Measurements from ENCODE around the gene CTNNAL1.
"Not testable (repeated sequence)": the region's sequence is repeated elsewhere in the genome, so short reads cannot be mapped to it uniquely, and the experiment has no call there.

Gene CTNNAL1

GRCh38 chr9:108933231-108933717 is 80.0 kb downstream of the CTNNAL1 start:
- Histone ChIP-seq H3K4me1 (ENCODE audit: low read depth, poor library complexity, severe bottlenecking) (peaks cover 20% of the 10 kb centered on the region), H3K9ac (peak overlapping the region; percentile 66), H3K4me2 (peak overlapping the region; percentile 95), H3K79me2 (ENCODE audit: insufficient read depth, low read depth) (peaks cover 35% of the 10 kb centered on the region; the same call in 1 of the 2 replicates), H3K4me3 (IDR thresholded peaks at IDR 0.05; ENCODE audit: insufficient read depth, low read depth, low read length) (no peak overlapping the region), H2AFZ (ENCODE audit: low read depth) (peak overlapping the region; percentile 98), H3K27ac (peak overlapping the region; percentile 68), H4K20me1 (ENCODE audit: insufficient read depth) (no peaks in the 10 kb centered on the region), H3K36me3 (ENCODE audit: insufficient read depth) (0 out of 2 replicates have a peak, but pooled peaks cover 3% of the 10 kb centered on the region), H3K27me3 (ENCODE audit: insufficient read depth, low read depth) (no peaks in the 10 kb centered on the region)
- TF ChIP-seq CTCF (conservative IDR thresholded peaks at IDR 0.05; ENCODE audit: low read depth, low read length), result no peak

GRCh38 chr9:108928386-108928785 is 84.9 kb downstream of the CTNNAL1 start:
- Histone ChIP-seq H3K4me3 (IDR thresholded peaks at IDR 0.05; ENCODE audit: insufficient read depth, low read depth, low read length) (no peak overlapping the region), H3K9ac (no peak overlapping the region), H4K20me1 (ENCODE audit: insufficient read depth) (no peaks in the 10 kb centered on the region), H2AFZ (ENCODE audit: low read depth) (no peak overlapping the region), H3K27ac (no peak overlapping the region), H3K27me3 (ENCODE audit: insufficient read depth, low read depth) (no peaks in the 10 kb centered on the region), H3K79me2 (ENCODE audit: insufficient read depth, low read depth) (peaks cover 24% of the 10 kb centered on the region; the same call in 1 of the 2 replicates), H3K36me3 (ENCODE audit: insufficient read depth) (0 out of 2 replicates have a peak, but pooled peaks cover 3% of the 10 kb centered on the region), H3K4me1 (ENCODE audit: low read depth, poor library complexity, severe bottlenecking) (peaks cover 11% of the 10 kb centered on the region), H3K4me2 (no peak overlapping the region)
- no peak for TF ChIP-seq CTCF (conservative IDR thresholded peaks at IDR 0.05; ENCODE audit: low read depth, low read length)

- TF ChIP-seq CTCF (conservative IDR thresholded peaks at IDR 0.05; ENCODE audit: low read depth, low read length), result no peak
These were observed 88.8 kb downstream of the CTNNAL1 start for GRCh38 chr9:108924466-108924865.

GRCh38 chr9:108921200-108921599 is 92.1 kb downstream of the CTNNAL1 start:
- no peak overlapping the region for H3K4me3 ChIP-seq (IDR thresholded peaks at IDR 0.05; ENCODE audit: insufficient read depth, low read depth, low read length)
- no peak overlapping the region for H3K4me2 ChIP-seq

More at GRCh38 chr9:108924466-108924865, 88.8 kb downstream of the CTNNAL1 start:
- Histone ChIP-seq H3K9ac (no peak overlapping the region), H3K4me1 (ENCODE audit: low read depth, poor library complexity, severe bottlenecking) (no peaks in the 10 kb centered on the region), H3K36me3 (ENCODE audit: insufficient read depth) (peaks cover 9% of the 10 kb centered on the region; the same call in 1 of the 2 replicates), H3K4me3 (IDR thresholded peaks at IDR 0.05; ENCODE audit: insufficient read depth, low read depth, low read length) (no peak overlapping the region), H4K20me1 (ENCODE audit: insufficient read depth) (no peaks in the 10 kb centered on the region), H3K27ac (no peak overlapping the region), H3K27me3 (ENCODE audit: insufficient read depth, low read depth) (no peaks in the 10 kb centered on the region), H3K79me2 (ENCODE audit: insufficient read depth, low read depth) (no peaks in the 10 kb centered on the region), H2AFZ (ENCODE audit: low read depth) (no peak overlapping the region), H3K4me2 (no peak overlapping the region)

GRCh38 chr9:108920401-108920800 is 92.9 kb downstream of the CTNNAL1 start:
- not testable (repeated sequence) for H3K9ac ChIP-seq; H3K4me1 ChIP-seq (ENCODE audit: low read depth, poor library complexity, severe bottlenecking); H4K20me1 ChIP-seq (ENCODE audit: insufficient read depth); H2AFZ ChIP-seq (ENCODE audit: low read depth); H3K36me3 ChIP-seq (ENCODE audit: insufficient read depth); H3K4me3 ChIP-seq (IDR thresholded peaks at IDR 0.05; ENCODE audit: insufficient read depth, low read depth, low read length); H3K79me2 ChIP-seq (ENCODE audit: insufficient read depth, low read depth); H3K27ac ChIP-seq; H3K27me3 ChIP-seq (ENCODE audit: insufficient read depth, low read depth); H3K4me2 ChIP-seq

More at GRCh38 chr9:108921200-108921599, 92.1 kb downstream of the CTNNAL1 start:
- Histone ChIP-seq H3K79me2 (ENCODE audit: insufficient read depth, low read depth) (no peaks in the 10 kb centered on the region), H4K20me1 (ENCODE audit: insufficient read depth) (no peaks in the 10 kb centered on the region), H3K27me3 (ENCODE audit: insufficient read depth, low read depth) (no peaks in the 10 kb centered on the region), H3K4me1 (ENCODE audit: low read depth, poor library complexity, severe bottlenecking) (no peaks in the 10 kb centered on the region), H3K27ac (no peak overlapping the region), H3K9ac (no peak overlapping the region), H2AFZ (ENCODE audit: low read depth) (no peak overlapping the region), H3K36me3 (ENCODE audit: insufficient read depth) (peaks cover 6% of the 10 kb centered on the region; the same call in 1 of the 2 replicates)
- TF ChIP-seq CTCF (conservative IDR thresholded peaks at IDR 0.05; ENCODE audit: low read depth, low read length), result no peak

Measured in KMS-11 (cell line).